A673 (cell line): ENCODE data around the gene SKI. TPM values are rescaled to one million over a fixed set of nuclear protein-coding genes. Genes with fewer than 3 reads are reported as not detected.
"Not testable (repeated sequence)": the region's sequence is repeated elsewhere in the genome, so short reads cannot be mapped to it uniquely, and the experiment has no call there.

Source experiments
- BruUV-seq: library from RNA; stranded (reverse); fragments of 400-500 nt; replicated peaks from 2 replicates; lab custom pipeline; 2021; lab: Mats Ljungman, UMichigan
- CTCF ChIA-PET: fragments of 300-600 bp; sonication (Branson Sonifier 250); formaldehyde crosslinking; loops from one replicate; lab custom pipeline; 2022; ENCODE audit warnings: antibody characterized with exemption; lab: Charles Lee
- POLR2A ChIA-PET: fragments of 300-600 bp; sonication (Branson Sonifier 250); formaldehyde crosslinking; loops from one replicate; lab custom pipeline; 2022; ENCODE audit warnings: antibody characterized with exemption; ENCODE audit not compliant: low non-redundant PET; lab: Charles Lee
- DNase-seq: peaks from one replicate; pipeline ENCODE4 v3.0.0-alpha.2; 2015; ENCODE audit warnings: low spot score
- H3K27ac ChIP-seq: fragments of 200-600 bp; sonication (generic); 2 replicates; pipeline ENCODE4 v1.5.1; 2016; ENCODE audit warnings: mixed run types, low read depth, mild to moderate bottlenecking, mixed read lengths, antibody characterized with exemption, low read length; ENCODE audit not compliant: poor library complexity, severe bottlenecking
- H3K27me3 ChIP-seq: fragments of 200-600 bp; sonication (generic); replicated peaks from 2 replicates; pipeline ENCODE4 v1.6.1; 2017; ENCODE audit warnings: mixed run types, low read depth, mild to moderate bottlenecking, mixed read lengths, antibody characterized with exemption, low read length; ENCODE audit not compliant: insufficient read depth, poor library complexity
- H3K36me3 ChIP-seq: fragments of 200-600 bp; sonication (generic); 2 replicates; pipeline ENCODE4 v1.6.1; 2016; ENCODE audit warnings: mixed run types, mild to moderate bottlenecking, mixed read lengths, antibody characterized with exemption, low read length; ENCODE audit not compliant: insufficient read depth, poor library complexity, severe bottlenecking
- H3K4me1 ChIP-seq: fragments of 200-600 bp; sonication (generic); 2 replicates; pipeline ENCODE4 v1.6.1; 2017; ENCODE audit warnings: mixed run types, mild to moderate bottlenecking, mixed read lengths, antibody characterized with exemption, low read length; ENCODE audit not compliant: insufficient read depth, poor library complexity, severe bottlenecking
- H3K4me3 ChIP-seq: fragments of 200-600 bp; sonication (generic); 2 replicates; pipeline ENCODE4 v1.5.1; 2016; ENCODE audit warnings: low read depth, mixed run types, mild to moderate bottlenecking, mixed read lengths, low read length; ENCODE audit not compliant: poor library complexity, severe bottlenecking
- H3K9me3 ChIP-seq: fragments of 200-600 bp; sonication (generic); 2 replicates; pipeline ENCODE4 v1.6.1; 2016; ENCODE audit warnings: mixed run types, low read depth, mild to moderate bottlenecking, mixed read lengths, antibody characterized with exemption, low read length; ENCODE audit not compliant: poor library complexity, severe bottlenecking
- CTCF ChIP-seq: fragments of 300-800, 200-600 bp; sonication (generic); conservative IDR thresholded peaks from 2 replicates; pipeline ENCODE4 v1.5.1; 2017; ENCODE audit warnings: low read depth, mild to moderate bottlenecking, antibody characterized with exemption, low read length, moderate library complexity, mixed read lengths
- EZH2 ChIP-seq: fragments of 200-600 bp; sonication (generic); IDR thresholded peaks from 2 replicates; pipeline ENCODE4 v1.6.1; 2017; ENCODE audit warnings: borderline replicate concordance, low read depth, mild to moderate bottlenecking, mixed read lengths, antibody characterized with exemption, low read length; ENCODE audit not compliant: poor library complexity, severe bottlenecking
- intact Hi-C: fragments of 100-400 bp; cut with micrococcal nuclease; formaldehyde crosslinking; loops from one replicate; pipeline ENCODE4 v1.10.0; 2022; ENCODE audit not compliant: unreplicated experiment
- total RNA-seq: library from RNA; stranded (reverse); gene quantifications from 2 replicates; pipeline ENCODE4 v1.2.3, GENCODE V29; 2021

SKI gene
- total RNA-seq, 1 experiment from 2014 or later = 88.1 TPM

GRCh38 chr1:2326524-2326923 is 98.4 kb downstream of the SKI start:
- Histone ChIP-seq H3K27ac (no peak overlapping the region), H3K27me3 (peaks cover 3% of the 10 kb centered on the region), H3K9me3 (no peaks in the 10 kb centered on the region), H3K36me3 (no peaks in the 10 kb centered on the region), H3K4me1 (peaks cover 6% of the 10 kb centered on the region), H3K4me3 (no peak overlapping the region)
- no peak for TF ChIP-seq EZH2
- no peak for TF ChIP-seq CTCF
- BruUV-seq = no TSS peak
- intact Hi-C loops = no loop called here
- POLR2A ChIA-PET = no interaction called here
- DNase-seq = no peak
- CTCF ChIA-PET = no interaction called here

- H3K4me3 ChIP-seq, H3K4me1 ChIP-seq, H3K27ac ChIP-seq, H3K9me3 ChIP-seq, BruUV-seq, H3K36me3 ChIP-seq, DNase-seq, CTCF ChIA-PET, intact Hi-C loops, H3K27me3 ChIP-seq: not testable (repeated sequence)
- POLR2A ChIA-PET = interaction anchor here (0.5 kb wide), 1 partner anchor 108 kb away, joined by 3 read pairs; no protein-coding TSS in a partner anchor
Measured at GRCh38 chr1:2327162-2327561, 99.0 kb downstream of the SKI start.

GRCh38 chr1:2327841-2328240 is 99.7 kb downstream of the SKI start:
- CTCF ChIA-PET = interaction anchor here (0.6 kb wide), 1 partner anchor 21 kb away, joined by 3 read pairs; no protein-coding TSS in a partner anchor
- Histone ChIP-seq H3K4me3 (no peak overlapping the region), H3K4me1 (no peaks in the 10 kb centered on the region), H3K9me3 (no peaks in the 10 kb centered on the region), H3K27ac (no peak overlapping the region), H3K27me3 (peaks cover 3% of the 10 kb centered on the region), H3K36me3 (no peaks in the 10 kb centered on the region)
- POLR2A ChIA-PET = interaction anchor here (0.5 kb wide), 1 partner anchor 108 kb away, joined by 3 read pairs; no protein-coding TSS in a partner anchor
- BruUV-seq = no TSS peak
- TF ChIP-seq EZH2 (no peak), CTCF (no peak)
- intact Hi-C loops = no loop called here
- no peak for DNase-seq
